Right atrium auricular region (tissue), 2 donors: ENCODE results near the gene CCDC200. TPM values are rescaled to one million over a fixed set of nuclear protein-coding genes. Genes with fewer than 3 reads are reported as not detected.
A peak's percentile ranks its signal among the peaks of the same experiment; 100 is the strongest.

ENCODE experiments used
- DNase-seq: peaks from one replicate; pipeline ENCODE4 v3.0.0-alpha.2; 2019; ENCODE audit warnings: low spot score
- H3K27ac ChIP-seq, 2 donors: fragments of 200-600 bp; sonication (generic); 1 replicate in 1 of 2; 2 replicates in 1 of 2; pipeline ENCODE4 v1.5.1; 2016 to 2019
- H3K27me3 ChIP-seq, 2 donors: fragments of 200-600 bp; sonication (generic); one replicate each; pipeline versions ENCODE4 v1.5.1 to v1.6.0; 2017 to 2019
- H3K36me3 ChIP-seq: fragments of 200-600 bp; sonication (generic); one replicate; pipeline ENCODE4 v1.5.1; 2016
- H3K4me1 ChIP-seq, 2 donors: fragments of 200-600 bp; sonication (generic); one replicate each; pipeline versions ENCODE4 v1.5.1 to v1.6.0; 2017 to 2019
- H3K4me3 ChIP-seq, 2 donors: fragments of 200-600 bp; sonication (generic); 1 replicate in 1 of 2; 2 replicates in 1 of 2; pipeline ENCODE4 v1.5.1; 2017 to 2019; ENCODE audit warnings: mild to moderate bottlenecking in 1 of 2, moderate library complexity in 1 of 2
- H3K9me3 ChIP-seq, 2 donors: fragments of 200-600 bp; sonication (generic); one replicate each; pipeline ENCODE4 v1.5.1; 2019
- total RNA-seq, 2 donors: library from RNA; depleted of rRNA; stranded (reverse); fragments of >200 nt; gene quantifications; one replicate each; pipeline ENCODE4 v1.1.0, GENCODE V29; 2016
- TF ChIP-seq, protein P1 (sequence below), 2 donors: fragments of 200-600 bp; sonication (generic); IDR thresholded peaks; one replicate each; pipeline ENCODE4 v1.5.1; 2019; ENCODE audit warnings: antibody characterized with exemption in 2 of 2

CCDC200 gene
- total RNA-seq, 2 donors from 2014 or later, result not detected

DNA sequence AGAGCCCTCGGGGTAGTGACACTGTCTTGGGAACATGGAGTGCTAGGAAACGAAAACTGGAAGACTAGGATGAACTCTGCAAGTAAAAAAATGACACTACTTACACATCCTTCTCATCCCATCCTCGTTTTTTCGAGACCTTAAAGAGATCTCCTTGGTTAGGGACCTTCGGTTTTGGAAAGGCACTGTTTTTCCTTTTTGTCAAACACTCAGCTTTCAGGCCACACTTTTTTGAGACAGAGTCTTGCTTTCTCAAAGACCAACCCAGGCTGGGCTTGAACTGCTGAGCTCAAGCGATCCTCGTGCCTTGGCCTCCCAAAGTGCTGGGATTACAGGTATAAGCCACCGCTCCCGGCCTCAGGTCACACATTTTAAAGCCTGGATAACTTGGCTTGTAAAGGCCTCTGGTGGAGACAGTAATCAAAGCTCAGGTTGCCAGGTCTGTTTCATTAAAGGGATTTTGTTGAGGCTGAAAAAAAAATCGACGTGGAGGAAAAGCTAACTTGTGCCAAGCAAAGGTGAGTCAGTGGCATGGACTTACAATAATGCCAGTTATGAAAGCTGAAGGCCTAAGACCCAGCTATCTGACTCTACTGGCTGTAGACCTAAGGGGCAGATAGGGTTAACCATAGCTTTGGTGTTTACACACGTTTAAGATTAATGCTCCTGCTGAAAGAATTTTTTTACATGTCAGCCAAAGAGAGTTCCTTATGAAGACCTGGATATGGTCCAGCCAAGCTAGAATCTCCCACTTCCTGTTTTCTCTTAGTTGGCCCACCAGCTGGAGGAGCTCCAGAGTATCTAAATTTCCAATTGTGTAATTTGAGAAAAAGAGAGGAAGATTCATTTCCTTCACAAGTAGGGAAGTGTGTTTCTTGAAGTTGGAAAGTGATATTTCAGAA is 56.6 kb downstream of the CCDC200 start:
- Histone ChIP-seq H3K9me3 (no peaks in the 10 kb centered on the region), H3K27ac (peak overlapping the region; percentile 97 to 98), H3K4me1 (peaks cover 0 to 64% of the 10 kb centered on the region in 2 donors), H3K4me3 (peak overlapping the region; percentile 78 to 87), H3K36me3 (peaks cover 8% of the 10 kb centered on the region), H3K27me3 (no peaks in the 10 kb centered on the region)
- TF ChIP-seq, protein P1, sequence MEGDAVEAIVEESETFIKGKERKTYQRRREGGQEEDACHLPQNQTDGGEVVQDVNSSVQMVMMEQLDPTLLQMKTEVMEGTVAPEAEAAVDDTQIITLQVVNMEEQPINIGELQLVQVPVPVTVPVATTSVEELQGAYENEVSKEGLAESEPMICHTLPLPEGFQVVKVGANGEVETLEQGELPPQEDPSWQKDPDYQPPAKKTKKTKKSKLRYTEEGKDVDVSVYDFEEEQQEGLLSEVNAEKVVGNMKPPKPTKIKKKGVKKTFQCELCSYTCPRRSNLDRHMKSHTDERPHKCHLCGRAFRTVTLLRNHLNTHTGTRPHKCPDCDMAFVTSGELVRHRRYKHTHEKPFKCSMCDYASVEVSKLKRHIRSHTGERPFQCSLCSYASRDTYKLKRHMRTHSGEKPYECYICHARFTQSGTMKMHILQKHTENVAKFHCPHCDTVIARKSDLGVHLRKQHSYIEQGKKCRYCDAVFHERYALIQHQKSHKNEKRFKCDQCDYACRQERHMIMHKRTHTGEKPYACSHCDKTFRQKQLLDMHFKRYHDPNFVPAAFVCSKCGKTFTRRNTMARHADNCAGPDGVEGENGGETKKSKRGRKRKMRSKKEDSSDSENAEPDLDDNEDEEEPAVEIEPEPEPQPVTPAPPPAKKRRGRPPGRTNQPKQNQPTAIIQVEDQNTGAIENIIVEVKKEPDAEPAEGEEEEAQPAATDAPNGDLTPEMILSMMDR (IDR thresholded peaks at IDR 0.05), result peak in 1 of 2 donors; percentile 26
- peak; percentile 62 for DNase-seq

Other genes with a start within 250 kb of the CCDC200 start
- gene PTGES3L, start 248.5 kb downstream of the CCDC200 start, total RNA-seq, result 10 to 100 TPM; 29.6 to 52.3 TPM
- gene RUNDC1, start 248.1 kb downstream of the CCDC200 start, total RNA-seq, result 10 to 100 TPM in 1 of 2 donors, 1 to 10 TPM in 1; 9.9 to 11.1 TPM
- gene RPL27, start 230.2 kb downstream of the CCDC200 start, total RNA-seq, result 1,000 to 10,000 TPM in 1 of 2 donors, 100 to 1,000 TPM in 1; 551 to 1,071 TPM
- gene IFI35, start 221.8 kb downstream of the CCDC200 start, total RNA-seq, result 10 to 100 TPM; 11.4 to 19.0 TPM
- 10 to 100 TPM; 51.4 to 99.8 TPM for gene VAT1, start 206.2 kb downstream of the CCDC200 start, total RNA-seq
- 1 to 10 TPM in 1 of 2 donors, under 1 TPM in 1; 0.63 to 3.5 TPM for gene RND2, start 203.4 kb downstream of the CCDC200 start, total RNA-seq
- gene BRCA1, start 103.3 kb downstream of the CCDC200 start, total RNA-seq, result 1 to 10 TPM; 5.4 to 8.4 TPM
- gene NBR1, start 57.4 kb downstream of the CCDC200 start, total RNA-seq, result 100 to 1,000 TPM in 1 of 2 donors, 10 to 100 TPM in 1; 94.0 to 101 TPM
- gene TMEM106A, start 16.7 kb downstream of the CCDC200 start, total RNA-seq, result 1 to 10 TPM; 2.4 to 3.5 TPM
- not detected for gene RNU2-1, start 5.4 kb upstream of the CCDC200 start, total RNA-seq
- gene ARL4D, start 170.4 kb upstream of the CCDC200 start, total RNA-seq, result 10 to 100 TPM in 1 of 2 donors, 1 to 10 TPM in 1; 5.5 to 24.1 TPM